Activated CD4-positive, alpha-beta T cell treated with anti-CD3 and anti-CD28 coated beads, Interleukin-2, amount 50 U/mL, for 1 hour (primary cell): ENCODE data around the gene CEP112.
"Not testable (repeated sequence)": the region's sequence is repeated elsewhere in the genome, so short reads cannot be mapped to it uniquely, and the experiment has no call there.

ENCODE experiments used
- DNase-seq: peaks from one replicate; pipeline ENCODE4 v3.0.0-alpha.2; 2020

Gene CEP112

DNA sequence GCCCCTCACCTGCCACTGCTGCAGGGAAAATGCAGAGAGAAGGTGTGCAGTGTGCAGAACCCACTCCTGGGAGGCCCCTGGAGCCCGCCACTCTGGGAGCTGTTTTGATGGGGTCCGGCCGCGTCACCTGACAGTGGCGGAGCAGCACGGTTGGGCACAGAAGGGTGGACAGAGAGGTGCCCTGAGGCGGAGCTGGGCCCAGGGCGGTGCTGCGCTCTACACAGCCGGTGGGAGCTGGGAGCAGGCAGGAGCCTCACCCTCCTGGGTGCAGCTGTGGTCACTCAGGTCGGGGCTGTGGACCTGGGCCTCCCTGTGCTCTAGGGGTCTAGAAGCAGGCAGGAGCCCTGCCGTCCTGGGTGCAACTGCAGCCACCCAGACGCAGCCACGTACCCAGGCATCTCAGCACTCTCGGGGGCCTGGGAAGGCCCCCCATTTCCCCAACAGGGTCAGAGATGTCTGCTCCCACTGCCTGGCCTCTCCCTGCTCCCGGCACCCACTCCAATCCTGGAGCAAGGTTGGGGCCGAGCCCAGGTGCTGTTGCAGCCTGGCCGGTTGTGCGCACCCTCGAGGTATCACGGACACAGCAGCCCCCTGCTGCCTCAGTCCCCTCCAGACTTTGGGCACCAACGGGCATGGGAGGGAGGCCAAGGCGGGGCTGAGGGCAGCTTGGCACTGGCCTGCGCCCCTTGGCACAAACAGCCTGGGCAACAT, 326.1 kb downstream of the CEP112 start:
- DNase-seq = no peak

DNA sequence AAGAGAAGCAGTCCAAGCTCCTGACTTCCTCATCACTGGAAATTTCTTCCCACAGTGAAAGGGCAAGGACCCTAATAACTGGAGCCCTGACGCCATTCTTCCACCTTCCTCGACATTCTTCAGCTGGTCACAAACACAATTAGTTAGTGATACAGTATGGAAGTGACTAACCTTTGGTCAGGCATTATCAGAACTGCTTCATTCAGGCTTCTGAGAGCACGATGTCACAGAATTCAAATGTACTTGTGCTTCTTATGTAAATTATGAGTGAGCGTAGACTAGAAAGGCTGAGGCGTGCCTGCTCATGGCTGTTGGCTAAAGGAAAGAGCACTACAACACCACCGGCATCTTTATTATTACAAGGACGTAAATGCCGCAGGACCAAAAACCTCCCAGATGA, 327.5 kb downstream of the CEP112 start:
- no peak for DNase-seq

- no peak for DNase-seq
Measured at GRCh38 chr17:65857718-65858117, 334.2 kb downstream of the CEP112 start.

DNA sequence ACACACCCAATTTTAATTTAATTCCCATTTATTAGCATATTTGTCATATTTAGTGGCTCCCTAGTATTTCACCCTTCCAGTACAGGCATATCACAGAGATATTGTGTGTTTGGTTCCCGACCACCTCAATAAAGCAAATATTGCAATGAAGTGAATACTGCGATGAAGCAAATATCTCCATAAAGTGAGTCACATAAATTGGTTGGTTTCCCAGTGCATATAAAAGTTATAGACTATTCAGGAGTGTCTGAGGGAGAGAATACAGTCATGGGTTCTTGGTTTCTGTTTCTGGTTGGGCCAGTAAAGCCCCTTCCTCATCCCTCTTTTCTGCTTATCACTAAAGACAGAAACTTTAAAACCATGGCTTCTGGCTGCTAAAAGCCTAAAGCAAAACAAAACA, 335.1 kb downstream of the CEP112 start:
- DNase-seq = no peak

GRCh38 chr17:65855675-65856074, 336.3 kb downstream of the CEP112 start:
- DNase-seq = no peak

GRCh38 chr17:65855245-65855644, 336.7 kb downstream of the CEP112 start:
- no peak for DNase-seq

DNA sequence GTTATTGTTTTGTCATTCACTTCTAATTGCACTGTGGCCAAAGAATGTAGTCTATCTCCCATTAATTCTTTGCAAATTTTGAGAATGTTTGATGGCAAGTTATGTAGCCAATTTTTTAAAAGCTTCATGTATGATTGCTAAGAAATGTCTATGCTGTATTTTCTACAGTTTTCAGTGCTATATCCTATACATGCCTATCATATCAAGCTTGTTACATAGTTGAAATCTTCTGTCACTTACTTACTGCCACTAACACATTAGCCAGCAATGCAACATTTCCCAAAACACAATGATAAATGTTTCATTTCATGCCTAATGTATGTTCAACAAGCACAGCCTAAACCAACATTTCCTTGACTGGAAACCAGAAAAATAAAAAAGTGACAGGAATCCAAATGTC, 338.1 kb downstream of the CEP112 start:
- DNase-seq = no peak

- no peak for DNase-seq
Measured at GRCh38 chr17:65852911-65853310, 339.0 kb downstream of the CEP112 start.

GRCh38 chr17:65851965-65852736, 339.8 kb downstream of the CEP112 start:
- DNase-seq = no peak

GRCh38 chr17:65850486-65850885, 341.4 kb downstream of the CEP112 start:
- no peak for DNase-seq

DNA sequence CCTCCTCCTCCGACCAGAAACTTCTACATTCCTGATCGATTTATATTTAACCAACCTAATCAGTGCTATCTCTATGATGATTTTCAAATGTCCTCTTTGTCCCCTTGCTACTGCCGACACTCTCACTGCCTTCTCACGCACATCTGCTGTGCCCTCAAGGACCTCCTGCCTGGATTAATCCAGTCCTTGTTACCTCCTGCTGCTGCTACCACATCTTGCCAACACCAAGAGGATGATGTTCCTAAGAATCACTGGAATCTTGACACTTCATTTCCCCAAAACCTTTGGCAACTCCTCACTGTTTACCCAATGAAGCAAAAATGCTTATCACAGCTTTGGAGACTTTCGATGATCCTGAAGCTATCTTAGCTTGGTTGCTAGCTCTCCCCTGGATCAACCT, 343.2 kb downstream of the CEP112 start:
- DNase-seq = no peak

GRCh38 chr17:65841089-65841488, 350.8 kb downstream of the CEP112 start:
- no peak for DNase-seq

- DNase-seq = not testable (repeated sequence)
Measured at GRCh38 chr17:65837232-65837631, 354.7 kb downstream of the CEP112 start.

- no peak for DNase-seq
Measured at GRCh38 chr17:65833214-65833613, 358.7 kb downstream of the CEP112 start.

GRCh38 chr17:65830356-65830755, 361.6 kb downstream of the CEP112 start:
- DNase-seq = no peak

GRCh38 chr17:65826577-65826976, 365.4 kb downstream of the CEP112 start:
- not testable (repeated sequence) for DNase-seq

GRCh38 chr17:65824901-65825300, 367.0 kb downstream of the CEP112 start:
- no peak for DNase-seq

DNA sequence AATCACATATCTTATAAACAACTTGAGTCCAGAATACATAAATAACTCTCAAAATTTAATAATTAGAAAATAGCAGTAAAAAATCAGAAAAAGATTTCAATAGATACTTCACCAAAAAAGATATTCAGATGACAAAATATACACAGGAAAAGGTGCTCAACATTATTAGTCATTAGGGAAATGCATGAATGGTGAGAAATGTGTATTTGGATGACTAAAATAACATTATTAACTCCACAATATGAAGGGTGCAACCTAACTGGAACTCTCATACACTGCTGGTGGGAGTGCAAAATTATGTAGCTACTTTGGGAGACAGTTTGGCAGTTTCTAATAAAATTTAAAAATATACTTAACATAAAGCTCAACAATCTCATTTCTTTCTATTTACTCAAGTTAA, 368.2 kb downstream of the CEP112 start:
- no peak for DNase-seq

- DNase-seq = no peak
Measured at GRCh38 chr17:65820811-65821210, 371.1 kb downstream of the CEP112 start.

GRCh38 chr17:65820306-65820705, 371.6 kb downstream of the CEP112 start:
- DNase-seq = no peak

- no peak for DNase-seq
Measured at GRCh38 chr17:65819810-65820209, 372.1 kb downstream of the CEP112 start.

DNA sequence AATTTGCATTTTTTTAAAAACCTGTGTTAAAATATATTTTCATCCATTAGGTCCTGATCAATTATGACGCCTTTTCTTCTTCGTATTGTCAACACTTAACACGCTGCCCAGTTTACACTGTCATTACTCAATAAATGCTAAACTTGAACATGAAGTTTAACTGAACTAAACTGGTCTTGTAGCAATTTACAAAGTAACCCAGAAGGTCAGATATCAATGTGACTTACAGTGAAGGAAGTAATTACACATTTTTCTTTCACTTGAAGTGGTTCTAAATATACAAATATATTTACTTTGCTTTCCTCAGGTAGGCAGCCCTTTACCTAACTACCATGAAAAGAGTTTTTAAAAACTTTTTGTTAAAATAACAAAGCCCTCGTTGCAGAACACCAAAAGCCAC, 374.0 kb downstream of the CEP112 start:
- no peak for DNase-seq

- DNase-seq = no peak
Measured at GRCh38 chr17:65814418-65814817, 377.5 kb downstream of the CEP112 start.

DNA sequence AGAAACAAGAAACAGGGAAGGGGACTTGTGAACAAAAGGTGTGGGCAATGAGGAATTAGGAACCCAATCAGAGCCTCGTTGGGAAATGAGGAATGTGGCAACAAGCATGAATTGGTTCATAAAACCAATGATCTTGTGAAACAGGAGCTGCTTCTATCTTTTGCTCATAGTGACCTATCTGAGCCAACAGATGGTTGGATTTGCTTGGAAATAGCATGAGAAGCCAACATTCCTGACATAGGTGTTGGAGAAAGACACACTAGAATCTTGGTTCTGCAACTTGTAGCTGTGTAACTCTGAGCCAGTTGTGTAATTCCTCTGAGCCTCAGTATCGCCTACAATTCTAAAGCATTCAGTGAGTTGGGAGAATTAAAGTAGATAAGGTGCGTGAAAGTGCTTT, 378.6 kb downstream of the CEP112 start:
- no peak for DNase-seq

GRCh38 chr17:65811043-65811442, 380.9 kb downstream of the CEP112 start:
- no peak for DNase-seq
